Adipose tissue (tissue), 3 donors: ENCODE data around the gene F10. TPM values are rescaled to one million over a fixed set of nuclear protein-coding genes. Genes with fewer than 3 reads are reported as not detected.

ENCODE experiments used
- H3K27ac ChIP-seq: one replicate; pipeline ENCODE4 v1.5.1; 2013; ENCODE audit warnings: low read depth, low read length
- WGBS, 3 donors: extraction: QIAGEN DNeasy Blood & Tissue Kit; methylation state at CpG; one replicate each; pipeline ENCODE4 v1.1.7; 2013; 5-methylcytosine and 5-hydroxymethylcytosine counted together
- polyA plus RNA-seq, 3 donors: library from polyadenylated mRNA; stranded (reverse); fragments of 200-250 nt; gene quantifications; one replicate each; pipeline ENCODE4 v1.2.3, GENCODE V29; 2013
- donor health status: healthy with polysubstance abuse.
- donor health status: Bipolar disorder and iron deficiency.
- donor health status: healthy.

Gene F10
- polyA plus RNA-seq, 3 donors, result 3.8 to 19.5 (median 8.3) TPM

DNA sequence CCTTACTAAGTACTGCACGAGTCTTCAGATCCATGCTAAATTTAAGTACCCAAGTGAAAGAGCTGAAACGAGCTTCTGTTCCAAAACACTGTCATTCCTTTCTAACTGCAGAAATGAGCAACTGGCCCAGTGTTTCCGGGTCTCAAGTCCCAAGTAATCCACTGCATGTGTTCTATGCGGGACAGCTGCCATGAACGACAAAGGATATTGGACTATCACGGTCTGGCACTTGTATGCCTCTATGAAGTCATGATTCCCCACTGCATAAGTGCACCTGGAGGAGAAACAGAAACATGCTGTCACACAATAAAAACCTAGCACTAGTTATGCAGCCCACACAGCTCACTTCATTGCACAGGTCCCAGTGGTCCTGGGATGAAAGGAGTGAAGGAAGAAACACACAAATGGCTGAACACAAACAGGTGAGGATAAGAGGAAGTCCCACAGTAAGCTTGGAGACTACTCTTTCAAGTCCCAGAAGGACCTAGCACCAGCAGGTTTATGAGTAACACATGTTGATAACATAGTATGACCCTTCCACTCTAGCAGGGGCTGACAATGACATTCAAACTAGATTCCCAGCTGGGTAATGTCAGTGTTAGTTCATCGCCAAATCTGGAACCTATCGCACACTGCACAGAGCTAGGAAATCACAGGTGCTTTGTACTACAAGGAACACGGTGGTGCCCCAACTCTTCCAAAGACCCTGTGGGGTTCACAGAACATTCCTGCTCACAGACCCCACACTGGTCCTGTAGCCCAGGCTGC, 74.6 kb downstream of the F10 start:
- H3K27ac ChIP-seq, result no peak overlapping the region
- 92 to 96% (median 92%) methylated on average over 9 of the region's 9 CpGs for WGBS, 3 donors

Other genes starting within 250 kb of the F10 start
- gene MCF2L, start 153.6 kb upstream of the F10 start, polyA plus RNA-seq, result 10 to 100 TPM; 18.0 to 77.6 (median 53.4) TPM
- under 1 TPM in 2 of 3 donors, not detected in 1; 0.07 to 0.12 TPM for gene F7, start 17.0 kb upstream of the F10 start, polyA plus RNA-seq
- not detected for gene PROZ, start 35.8 kb downstream of the F10 start, polyA plus RNA-seq
- 10 to 100 TPM; 23.6 to 37.8 (median 28.4) TPM for gene PCID2, start 85.9 kb downstream of the F10 start, polyA plus RNA-seq
- 10 to 100 TPM; 23.5 to 39.5 (median 31.8) TPM for gene CUL4A, start 86.8 kb downstream of the F10 start, polyA plus RNA-seq
- gene LAMP1, start 174.4 kb downstream of the F10 start, polyA plus RNA-seq, result 100 to 1,000 TPM in 1 of 3 donors, 10 to 100 TPM in 2; 46.6 to 101 (median 66.7) TPM
- gene GRTP1, start 241.3 kb downstream of the F10 start, polyA plus RNA-seq, result 1 to 10 TPM; 2.7 to 6.1 (median 5.3) TPM